IPS DF 6.9 (cell line): Measurements from ENCODE around the gene RPL3.

Experiments
- DNase-seq: peaks from one replicate; pipeline ENCODE4 v3.0.0-alpha.2; 2013; ENCODE audit warnings: low read depth, low spot score
- H3K27ac ChIP-seq: one replicate; pipeline ENCODE4 v1.5.1; 2013; ENCODE audit warnings: low read length, control low read depth
- H3K27me3 ChIP-seq: 2 replicates; pipeline ENCODE4 v1.6.1; 2013; ENCODE audit warnings: mild to moderate bottlenecking, low read length; ENCODE audit not compliant: control insufficient read depth, insufficient read depth
- H3K36me3 ChIP-seq: 2 replicates; pipeline ENCODE4 v1.6.1; 2013; ENCODE audit warnings: low read length; ENCODE audit not compliant: control insufficient read depth, insufficient read depth
- H3K4me1 ChIP-seq: 2 replicates; pipeline ENCODE4 v1.6.1; 2013; ENCODE audit warnings: low read length; ENCODE audit not compliant: control insufficient read depth, insufficient read depth
- H3K4me3 ChIP-seq: 2 replicates; pipeline ENCODE4 v1.5.1; 2013; ENCODE audit warnings: mild to moderate bottlenecking, low read length
- H3K9me3 ChIP-seq: 2 replicates; pipeline ENCODE4 v1.6.1; 2013; ENCODE audit warnings: low read length, inconsistent platforms; ENCODE audit not compliant: control insufficient read depth, insufficient read depth
- WGBS: extraction: QIAGEN DNeasy Blood & Tissue Kit; methylation state at CpG from one replicate; pipeline ENCODE4 v1.1.7; 2013; ENCODE audit warnings: mixed read lengths, missing lambda C conversion rate; ENCODE audit not compliant: insufficient read length, insufficient coverage; 5-methylcytosine and 5-hydroxymethylcytosine counted together

Gene RPL3

DNA sequence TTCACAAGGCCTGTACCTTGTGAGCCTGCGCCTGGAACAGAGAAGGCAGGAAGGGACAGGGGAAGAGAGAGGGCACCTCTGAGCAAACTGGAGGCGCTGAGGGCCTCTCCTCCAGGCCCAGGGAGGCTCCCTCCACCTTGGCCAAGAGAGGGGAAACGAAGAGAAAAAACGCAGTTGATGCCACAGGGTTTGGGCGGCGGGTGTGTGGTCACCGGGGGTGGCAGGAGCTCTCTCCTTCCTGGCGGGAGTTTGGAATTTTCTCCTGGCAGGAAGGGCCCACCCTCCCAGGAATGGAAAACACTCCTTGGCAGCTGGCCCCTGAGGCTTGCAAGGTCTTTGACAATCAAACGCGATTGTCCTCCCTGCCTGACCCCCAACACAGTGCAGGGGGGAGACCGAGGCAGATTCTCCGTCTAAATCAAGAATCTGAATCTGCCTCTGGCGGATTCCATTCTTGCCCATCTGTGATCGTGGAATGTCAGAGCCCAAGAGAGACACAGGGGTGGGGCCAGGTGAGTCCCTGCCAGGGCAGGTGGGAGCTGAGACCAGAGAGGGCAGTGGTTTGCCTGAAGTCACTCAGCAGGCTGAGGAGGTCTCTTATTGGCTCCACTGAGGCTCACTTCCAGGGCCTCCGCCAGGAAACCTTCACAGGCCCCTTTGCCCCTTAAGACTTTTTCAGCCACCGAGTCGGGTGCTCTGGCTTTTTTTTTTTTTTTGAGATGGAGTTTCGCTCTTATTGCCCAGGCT lies 21.0 kb downstream of the RPL3 start:
- DNase-seq: no peak
- H3K27ac ChIP-seq: no peak overlapping the region
- no peaks in the 10 kb centered on the region; the same call in 1 of the 2 replicates for H3K9me3 ChIP-seq
- no CpG with 5 or more reads among the region's 18 CpGs for WGBS
- peaks cover 4% of the 10 kb centered on the region; the same call in 1 of the 2 replicates for H3K4me1 ChIP-seq
- H3K4me3 ChIP-seq: no peak overlapping the region
- no peaks in the 10 kb centered on the region for H3K27me3 ChIP-seq
- H3K36me3 ChIP-seq: no peaks in the 10 kb centered on the region; the same call in 1 of the 2 replicates

DNA sequence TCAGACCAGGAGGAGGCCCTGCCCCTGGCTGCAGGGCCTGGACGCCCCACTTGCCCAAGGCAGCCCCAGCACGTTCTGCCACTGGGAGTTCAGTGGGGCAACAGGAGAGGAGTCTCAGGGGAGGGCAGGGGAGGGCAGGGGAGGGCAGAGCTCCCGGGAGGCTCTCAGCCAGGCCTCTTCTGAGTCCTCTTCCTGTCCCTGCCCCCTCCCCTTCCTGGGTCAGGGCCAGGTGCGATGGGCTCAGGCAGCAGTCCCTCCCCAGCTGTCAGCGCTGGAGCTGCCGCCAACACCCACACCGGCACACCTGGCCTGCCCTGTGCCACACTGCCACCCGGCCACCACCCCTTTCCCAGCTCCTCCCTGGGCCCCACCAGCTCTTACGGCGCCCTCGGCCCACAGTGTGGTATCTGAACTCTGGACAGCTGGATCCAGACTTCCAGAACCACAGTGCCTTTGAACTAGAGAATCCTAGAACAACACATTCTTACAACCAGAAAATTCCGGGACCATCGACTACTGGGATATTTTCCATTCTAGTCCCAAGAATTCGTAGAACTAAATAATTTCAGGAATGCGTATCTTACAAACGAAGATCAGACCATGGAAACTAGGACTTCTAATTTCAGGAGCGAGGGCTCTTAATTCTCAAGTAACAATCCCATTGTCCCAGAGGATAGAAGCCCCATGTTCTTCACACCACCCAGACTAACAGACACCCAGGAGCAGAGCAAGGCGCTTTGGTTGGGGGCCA lies 21.8 kb downstream of the RPL3 start:
- Histone ChIP-seq H3K27me3 (no peaks in the 10 kb centered on the region), H3K4me3 (no peak overlapping the region), H3K36me3 (no peaks in the 10 kb centered on the region; the same call in 1 of the 2 replicates), H3K27ac (no peak overlapping the region), H3K4me1 (peaks cover 4% of the 10 kb centered on the region; the same call in 1 of the 2 replicates), H3K9me3 (no peaks in the 10 kb centered on the region; the same call in 1 of the 2 replicates)
- WGBS: no CpG with 5 or more reads among the region's 18 CpGs
- DNase-seq: no peak

- no peak for DNase-seq
- WGBS: no CpG with 5 or more reads among the region's 19 CpGs
- H3K4me3 ChIP-seq: no peak overlapping the region
- H3K27ac ChIP-seq: no peak overlapping the region
- H3K4me1 ChIP-seq: peaks cover 6% of the 10 kb centered on the region; the same call in 1 of the 2 replicates
- H3K36me3 ChIP-seq: no peaks in the 10 kb centered on the region; the same call in 1 of the 2 replicates
- H3K27me3 ChIP-seq: no peaks in the 10 kb centered on the region
- H3K9me3 ChIP-seq: no peaks in the 10 kb centered on the region
Observed at GRCh38 chr22:39296981-39297489, 22.4 kb downstream of the RPL3 start.

GRCh38 chr22:39296535-39296934 lies 22.9 kb downstream of the RPL3 start:
- no CpG with 5 or more reads among the region's 6 CpGs for WGBS
- no peak for DNase-seq
- H3K36me3 ChIP-seq: no peaks in the 10 kb centered on the region; the same call in 1 of the 2 replicates
- no peaks in the 10 kb centered on the region for H3K9me3 ChIP-seq
- H3K4me3 ChIP-seq: no peak overlapping the region
- no peak overlapping the region for H3K27ac ChIP-seq
- peaks cover 6% of the 10 kb centered on the region; the same call in 1 of the 2 replicates for H3K4me1 ChIP-seq
- H3K27me3 ChIP-seq: no peaks in the 10 kb centered on the region

DNA sequence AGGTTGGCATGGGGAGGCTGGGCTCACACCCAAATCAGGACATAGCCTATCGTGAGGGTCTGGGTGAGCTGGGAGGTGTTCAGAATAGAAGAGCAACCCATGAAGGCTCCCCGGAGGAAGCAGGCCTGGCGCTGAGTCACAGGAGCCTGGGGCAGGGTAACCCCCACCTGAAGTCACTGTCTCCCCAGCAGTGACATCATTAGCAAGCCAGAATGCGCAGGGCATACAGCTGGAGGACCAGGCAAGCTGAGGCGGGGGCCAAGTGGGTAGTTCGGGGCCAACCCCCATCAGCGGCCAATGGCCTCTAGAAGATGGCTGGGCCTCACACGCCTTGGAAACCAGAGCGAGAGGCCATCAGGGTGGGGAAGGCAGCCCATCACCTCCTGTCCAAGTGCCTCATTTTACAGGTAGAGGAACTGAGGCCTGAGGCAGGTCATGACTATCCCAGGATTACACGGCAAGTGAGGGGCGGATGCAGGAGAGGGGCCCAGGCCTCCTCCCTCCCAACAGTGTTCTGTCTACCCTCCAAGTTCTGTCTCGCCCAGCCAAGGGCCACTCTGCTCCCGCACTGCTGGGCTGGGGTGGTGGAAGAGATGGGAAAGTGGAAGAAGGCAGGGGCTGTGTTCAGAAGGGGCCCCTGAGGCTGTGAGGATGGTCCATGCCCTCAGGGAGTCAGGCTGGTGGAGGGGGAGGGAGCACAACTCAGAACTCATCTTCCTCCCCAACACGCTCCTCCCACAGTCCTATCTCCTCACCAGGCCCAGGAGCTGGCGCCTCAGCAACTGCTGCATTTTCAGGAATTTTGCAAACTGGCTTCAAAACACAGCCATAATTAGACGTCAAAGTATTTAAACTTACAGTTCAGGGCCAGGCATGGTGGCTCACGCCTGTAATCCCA lies 24.6 kb downstream of the RPL3 start:
- no peak overlapping the region for H3K27ac ChIP-seq
- peaks cover 8% of the 10 kb centered on the region; the same call in 1 of the 2 replicates for H3K4me1 ChIP-seq
- WGBS: no CpG with 5 or more reads among the region's 17 CpGs

GRCh38 chr22:39293766-39294368 lies 25.6 kb downstream of the RPL3 start:
- no peak overlapping the region for H3K4me3 ChIP-seq
- no CpG with 5 or more reads among the region's 15 CpGs for WGBS
- DNase-seq: no peak
- no peaks in the 10 kb centered on the region for H3K27me3 ChIP-seq
- no peaks in the 10 kb centered on the region for H3K36me3 ChIP-seq
- no peak overlapping the region for H3K27ac ChIP-seq
- no peaks in the 10 kb centered on the region for H3K9me3 ChIP-seq
- H3K4me1 ChIP-seq: peaks cover 8% of the 10 kb centered on the region; the same call in 1 of the 2 replicates

More for the DNA sequence above, 24.6 kb downstream of the RPL3 start:
- Histone ChIP-seq H3K36me3 (no peaks in the 10 kb centered on the region; the same call in 1 of the 2 replicates), H3K9me3 (no peaks in the 10 kb centered on the region), H3K27me3 (no peaks in the 10 kb centered on the region), H3K4me3 (no peak overlapping the region)
- DNase-seq: no peak

DNA sequence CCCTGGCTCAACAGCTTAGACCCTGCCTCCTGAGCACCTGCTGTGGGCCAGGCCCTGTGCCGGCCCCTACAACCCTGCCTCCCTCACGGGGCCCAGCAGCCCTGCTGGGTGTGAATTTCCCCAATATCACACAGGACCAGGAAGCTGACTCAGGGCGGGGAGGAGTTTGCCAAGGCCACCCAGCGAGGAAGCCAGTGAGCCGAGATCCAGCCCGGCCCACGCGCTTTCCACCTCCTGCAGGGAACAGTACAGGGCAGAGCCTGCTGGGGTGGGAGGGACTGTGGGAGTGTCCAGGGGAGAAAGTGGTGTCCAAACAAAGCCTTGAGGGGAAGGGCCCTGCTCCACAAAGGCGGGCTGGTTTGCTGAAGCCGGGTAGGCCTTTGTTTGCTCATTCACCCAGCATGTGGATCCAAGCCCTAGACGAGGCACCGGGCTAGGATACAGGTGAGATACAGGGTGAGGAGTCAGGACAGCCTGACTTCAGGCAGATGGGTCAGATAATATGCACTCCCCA lies 26.8 kb downstream of the RPL3 start:
- Histone ChIP-seq H3K4me3 (no peak overlapping the region), H3K27ac (no peak overlapping the region), H3K27me3 (no peaks in the 10 kb centered on the region), H3K36me3 (no peaks in the 10 kb centered on the region), H3K9me3 (no peaks in the 10 kb centered on the region), H3K4me1 (peaks cover 8% of the 10 kb centered on the region; the same call in 1 of the 2 replicates)
- WGBS: no CpG with 5 or more reads among the region's 12 CpGs
- DNase-seq: no peak

DNA sequence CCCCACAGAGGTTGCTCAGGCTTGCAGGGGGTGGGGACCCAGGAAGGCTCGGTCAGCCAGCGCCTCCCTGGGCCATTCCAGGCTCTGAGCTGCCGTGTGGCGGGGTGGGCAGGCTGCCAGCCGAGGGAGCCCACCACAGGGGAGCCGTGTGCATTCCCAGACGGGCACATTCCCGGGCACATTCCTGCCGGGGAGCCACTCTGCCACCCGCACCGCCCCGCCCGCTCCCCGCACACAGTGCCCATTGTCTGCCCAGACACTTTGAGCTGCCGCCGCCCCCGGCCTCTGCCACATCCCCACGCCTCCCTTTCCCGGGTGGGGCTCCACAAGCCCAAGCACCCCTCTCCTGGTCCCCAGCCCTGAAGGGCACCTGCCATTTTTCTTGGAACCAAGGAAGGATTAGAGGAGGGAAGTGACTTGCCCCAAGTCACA lies 27.4 kb downstream of the RPL3 start:
- no peak overlapping the region for H3K4me3 ChIP-seq
- no peaks in the 10 kb centered on the region for H3K36me3 ChIP-seq
- H3K27ac ChIP-seq: no peak overlapping the region
- H3K4me1 ChIP-seq: peaks cover 7% of the 10 kb centered on the region; the same call in 1 of the 2 replicates
- no peaks in the 10 kb centered on the region for H3K9me3 ChIP-seq
- WGBS: no CpG with 5 or more reads among the region's 19 CpGs
- no peak for DNase-seq
- no peaks in the 10 kb centered on the region for H3K27me3 ChIP-seq

GRCh38 chr22:39291523-39291922 lies 27.9 kb downstream of the RPL3 start:
- no peak overlapping the region for H3K4me3 ChIP-seq
- H3K36me3 ChIP-seq: no peaks in the 10 kb centered on the region
- no peaks in the 10 kb centered on the region for H3K27me3 ChIP-seq
- no CpG with 5 or more reads among the region's 10 CpGs for WGBS
- peaks cover 4% of the 10 kb centered on the region; the same call in 1 of the 2 replicates for H3K4me1 ChIP-seq
- DNase-seq: no peak
- no peaks in the 10 kb centered on the region for H3K9me3 ChIP-seq
- no peak overlapping the region for H3K27ac ChIP-seq
